CD4-positive, alpha-beta T cell treated with Interleukin-6 for 4 hours (primary cell): ENCODE data around the gene TNS3.

ENCODE experiments used
- DNase-seq: peaks from one replicate; pipeline ENCODE4 v3.0.0-alpha.2; 2020; ENCODE audit warnings: mixed read lengths

TNS3 gene

DNA sequence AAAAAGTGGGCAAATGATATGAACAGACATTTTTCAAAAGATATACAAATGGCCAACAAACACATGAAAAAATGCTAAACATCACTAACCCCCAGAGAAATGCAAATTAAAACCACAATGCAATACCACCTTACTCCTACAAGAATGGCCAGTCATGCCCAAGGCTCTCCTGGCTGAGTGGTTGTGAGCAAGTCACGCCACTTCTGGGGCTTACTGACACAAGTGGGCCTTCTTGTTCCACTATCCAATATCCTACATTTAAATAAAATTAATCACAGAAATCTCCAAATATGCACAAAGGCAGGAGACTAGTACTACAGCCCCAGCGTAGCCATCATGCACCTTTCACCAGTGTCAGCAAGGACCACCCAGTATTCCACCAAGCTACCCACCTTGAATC lies 181.9 kb downstream of the TNS3 start:
- no peak for DNase-seq

DNA sequence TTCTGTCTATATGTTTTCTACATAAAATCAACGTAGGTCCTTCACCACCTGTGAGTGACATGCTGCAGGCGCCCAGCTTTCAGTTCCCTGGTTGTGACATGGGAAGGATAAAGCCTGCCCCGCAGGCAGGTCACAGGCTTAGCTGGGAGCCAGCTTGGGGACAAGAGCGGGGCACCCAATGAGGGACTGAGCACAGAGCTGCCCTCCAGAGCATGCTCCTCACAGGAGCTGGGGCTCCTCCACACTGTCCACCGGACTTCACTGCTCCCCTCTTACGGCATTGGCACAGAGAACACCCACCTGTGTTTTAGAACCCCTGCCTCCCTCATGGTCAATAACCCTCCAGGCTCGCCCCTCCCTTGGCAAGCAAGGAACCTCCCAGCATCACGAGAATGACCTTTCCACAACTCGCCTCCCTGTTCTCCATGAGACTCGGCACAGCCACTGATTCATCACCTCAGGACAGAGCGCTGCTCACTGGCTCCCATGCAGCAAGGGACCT lies 187.1 kb downstream of the TNS3 start:
- no peak for DNase-seq

DNA sequence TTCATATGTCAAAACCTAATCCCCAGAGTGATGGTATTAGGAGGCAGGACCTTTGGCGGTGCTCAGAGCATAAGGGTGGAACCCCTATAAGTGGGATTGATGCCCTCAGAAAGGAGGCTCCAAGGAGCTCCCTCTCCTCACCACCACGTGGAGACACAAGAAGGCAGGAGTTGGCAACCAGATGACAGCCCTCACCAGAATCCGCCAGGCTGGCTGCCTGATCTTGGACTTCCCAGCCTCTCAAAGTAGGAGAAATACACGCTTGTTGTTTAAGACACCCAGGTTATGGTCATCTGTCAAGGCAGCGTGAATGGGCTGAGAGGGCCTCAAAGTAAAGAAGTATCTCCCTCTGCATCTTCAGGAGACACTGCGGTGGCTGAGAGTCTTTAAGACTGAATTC lies 187.7 kb downstream of the TNS3 start:
- no peak for DNase-seq

DNA sequence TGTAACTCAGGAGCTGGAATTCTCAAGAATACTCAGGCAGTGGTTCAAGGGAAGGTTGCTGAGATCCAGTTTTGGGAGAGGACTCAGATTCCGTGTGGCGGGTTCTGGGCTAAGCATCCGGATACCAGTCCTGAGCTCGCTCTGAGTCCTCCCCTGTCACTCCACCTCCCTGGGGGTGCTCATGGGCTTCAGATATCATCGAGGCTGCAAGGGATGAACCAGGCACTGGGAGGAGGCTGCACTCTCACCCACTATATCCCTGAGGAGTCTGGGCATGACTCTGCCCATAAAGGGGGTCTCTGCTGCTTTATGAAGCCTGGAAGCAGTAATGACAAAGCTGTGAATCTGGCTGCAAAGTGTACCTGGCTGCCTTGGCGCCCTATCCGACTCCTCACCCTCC lies 188.5 kb downstream of the TNS3 start:
- DNase-seq, result no peak

DNA sequence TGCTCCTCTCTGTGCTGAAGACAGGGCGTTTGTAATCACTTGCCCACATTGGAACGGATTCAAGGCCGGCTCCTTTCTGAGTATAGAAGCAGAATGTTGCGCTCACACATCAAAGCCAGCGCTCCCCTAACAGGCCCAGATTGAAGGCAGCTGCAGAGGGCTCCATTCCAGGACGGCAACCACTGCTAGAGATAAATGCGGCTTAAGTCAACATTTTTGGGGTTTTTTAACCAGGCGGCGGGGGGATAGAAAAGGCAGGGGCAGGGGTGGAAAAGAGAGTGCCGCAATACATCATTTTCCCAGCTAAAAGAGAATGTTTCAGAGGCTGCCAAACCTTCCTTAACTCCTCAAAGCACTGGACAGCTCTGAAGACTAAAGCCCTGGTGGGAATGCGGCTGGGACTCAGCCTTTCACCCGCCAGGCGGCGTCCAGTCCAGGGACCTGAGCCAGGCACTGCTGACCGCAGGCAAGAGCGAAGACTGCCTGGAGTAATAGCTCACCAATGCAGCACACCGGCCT lies 189.6 kb downstream of the TNS3 start:
- DNase-seq, result no peak

DNA sequence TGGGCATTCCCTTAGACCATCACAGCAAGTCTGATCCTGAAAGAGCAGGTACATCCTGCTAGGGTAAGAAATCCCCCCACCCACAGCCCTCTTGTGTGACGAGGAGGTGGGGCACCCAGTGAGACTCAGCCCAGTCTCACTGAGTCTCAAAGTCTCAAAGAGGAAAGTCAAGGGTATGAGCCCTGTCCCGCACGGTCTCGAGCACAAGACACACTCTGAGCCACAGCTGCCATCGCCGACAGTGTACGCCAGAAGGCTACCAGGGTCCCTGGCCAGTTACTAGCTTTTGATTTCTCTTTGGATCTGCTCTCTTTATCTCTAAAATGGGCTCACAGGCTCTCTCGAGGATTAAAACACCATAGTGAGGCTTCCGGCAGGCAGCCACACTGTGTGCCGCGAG lies 190.2 kb downstream of the TNS3 start:
- no peak for DNase-seq

DNA sequence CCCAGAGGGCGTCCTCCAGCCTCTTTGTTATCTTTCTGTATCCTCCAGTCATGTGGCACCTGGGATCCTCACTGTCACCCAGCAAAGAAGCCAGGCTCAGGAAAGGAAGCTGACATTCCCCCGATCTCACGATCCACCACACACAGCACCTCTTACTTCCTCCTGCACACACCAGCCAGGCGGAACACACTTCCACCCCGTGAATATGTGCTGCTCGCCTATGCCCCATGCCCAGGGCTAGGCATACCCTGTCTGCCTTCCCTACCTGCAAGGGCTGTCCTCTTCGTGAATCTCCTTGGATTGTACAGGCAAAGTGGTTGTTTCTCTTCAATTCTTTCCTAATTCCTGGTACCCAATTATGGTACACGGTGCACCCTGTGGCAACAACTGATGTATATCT lies 191.0 kb downstream of the TNS3 start:
- DNase-seq, result no peak

DNA sequence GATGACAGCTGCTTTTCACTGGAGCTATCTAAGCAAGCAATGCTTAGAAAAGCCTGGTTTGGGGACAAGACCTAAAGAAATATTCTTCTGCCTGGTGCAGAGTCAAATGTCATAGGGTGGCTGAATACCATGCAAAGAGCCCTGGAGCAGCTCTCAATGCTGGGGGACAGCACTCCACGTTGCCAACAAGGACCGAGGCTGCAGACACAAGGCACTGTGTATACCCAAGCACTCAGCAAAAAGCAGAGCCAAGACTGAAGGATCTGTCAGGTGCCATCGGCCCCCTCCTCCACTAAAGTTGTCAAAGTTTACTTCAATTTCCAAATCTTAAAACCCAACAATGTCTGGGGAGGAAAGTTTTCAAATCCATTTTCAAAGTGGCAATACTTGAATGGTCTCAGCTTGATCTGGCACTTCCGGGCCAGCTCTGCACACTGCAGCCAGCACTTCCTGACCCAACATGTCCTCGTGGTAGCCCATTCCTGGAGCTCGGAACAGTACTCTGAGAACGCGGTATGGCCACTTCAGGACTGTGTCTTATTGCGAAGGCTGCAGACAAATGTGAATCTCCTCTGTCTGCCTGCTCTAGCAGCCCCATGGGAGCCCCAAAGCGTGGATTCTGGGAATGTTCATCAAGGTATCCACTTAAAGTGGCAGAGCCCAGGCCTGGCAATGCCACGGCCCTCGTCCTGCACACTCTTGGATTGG lies 191.8 kb downstream of the TNS3 start:
- DNase-seq, result no peak

DNA sequence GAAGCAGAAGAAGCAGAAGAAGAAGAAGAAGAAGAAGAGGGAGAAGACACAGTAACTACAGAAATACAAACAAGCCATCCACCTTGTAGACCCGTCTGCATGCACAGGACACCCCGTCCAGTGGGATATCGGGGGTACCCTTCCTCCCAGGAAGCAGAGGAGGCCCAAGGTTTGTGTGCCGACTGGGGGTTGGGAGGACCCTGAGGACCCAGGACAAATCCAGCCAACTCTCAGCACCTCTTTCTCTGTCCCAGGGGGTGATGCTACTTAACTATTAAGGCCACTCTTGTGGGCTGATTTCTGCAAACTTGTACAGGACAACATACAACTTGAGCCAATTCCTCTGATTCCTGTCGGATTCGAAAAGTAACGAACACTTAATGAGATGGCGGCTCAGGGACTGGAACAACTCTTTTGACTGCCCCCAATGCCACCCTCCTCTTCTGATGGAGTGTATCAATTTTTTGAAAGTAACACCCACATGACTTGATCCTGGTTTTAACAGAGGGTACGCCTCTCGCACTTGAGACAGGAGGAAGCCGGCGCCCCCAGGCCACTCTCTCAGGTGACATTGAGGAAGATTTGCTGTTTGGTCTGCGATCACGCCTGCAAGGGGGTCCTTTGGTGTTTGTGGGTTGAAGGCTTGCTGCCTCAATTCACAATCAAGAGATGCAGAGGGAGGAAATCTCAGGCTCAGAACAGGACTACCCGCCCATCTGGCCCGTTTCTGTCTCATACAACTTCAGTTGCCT lies 192.6 kb downstream of the TNS3 start:
- DNase-seq, result no peak

DNA sequence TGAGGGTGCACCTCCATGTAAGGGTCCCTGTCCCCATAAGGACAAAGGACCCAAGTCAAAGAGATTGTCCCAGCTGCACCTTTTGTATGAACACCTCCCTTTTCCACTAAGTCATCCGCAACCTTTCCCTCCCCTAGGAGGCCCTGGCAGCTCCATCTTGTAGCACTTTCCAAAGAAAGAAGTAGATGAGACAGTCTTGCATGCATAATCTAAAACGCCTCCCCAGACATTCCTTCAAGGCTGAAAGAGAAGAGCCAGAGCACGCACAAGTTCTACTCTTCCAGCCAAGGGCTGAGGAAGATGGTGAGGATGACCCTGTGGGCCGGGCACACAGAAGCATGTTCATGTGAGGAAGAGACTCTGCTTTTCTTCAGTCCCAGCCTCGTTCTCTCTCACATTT lies 194.4 kb downstream of the TNS3 start:
- no peak for DNase-seq

DNA sequence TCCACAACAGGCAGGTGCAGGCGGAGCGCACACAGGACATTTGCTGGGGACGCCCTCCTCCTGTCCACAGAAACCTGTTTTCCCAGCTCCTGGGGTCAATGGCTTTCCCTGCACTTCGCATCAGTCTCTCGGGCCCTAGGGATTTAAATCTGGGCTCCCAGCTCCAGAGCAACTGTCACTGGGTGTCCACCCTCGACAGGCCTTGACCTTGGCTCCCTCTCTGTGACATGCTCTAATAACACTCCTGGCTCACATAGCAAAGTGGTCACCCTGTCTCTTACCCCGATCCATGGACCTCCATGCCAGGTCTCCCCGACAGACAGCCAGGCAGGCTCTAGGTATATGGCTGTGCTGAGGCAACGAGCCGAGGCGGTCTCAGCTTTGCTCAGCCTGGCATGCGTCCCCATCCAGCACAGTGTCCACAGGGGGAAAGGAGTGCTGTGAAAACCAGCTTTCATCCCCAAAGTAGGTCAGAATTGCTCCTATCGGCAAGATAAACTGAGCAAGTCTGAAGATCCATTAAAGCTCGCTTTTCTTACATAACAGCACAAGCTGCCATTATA lies 195.6 kb downstream of the TNS3 start:
- no peak for DNase-seq

DNA sequence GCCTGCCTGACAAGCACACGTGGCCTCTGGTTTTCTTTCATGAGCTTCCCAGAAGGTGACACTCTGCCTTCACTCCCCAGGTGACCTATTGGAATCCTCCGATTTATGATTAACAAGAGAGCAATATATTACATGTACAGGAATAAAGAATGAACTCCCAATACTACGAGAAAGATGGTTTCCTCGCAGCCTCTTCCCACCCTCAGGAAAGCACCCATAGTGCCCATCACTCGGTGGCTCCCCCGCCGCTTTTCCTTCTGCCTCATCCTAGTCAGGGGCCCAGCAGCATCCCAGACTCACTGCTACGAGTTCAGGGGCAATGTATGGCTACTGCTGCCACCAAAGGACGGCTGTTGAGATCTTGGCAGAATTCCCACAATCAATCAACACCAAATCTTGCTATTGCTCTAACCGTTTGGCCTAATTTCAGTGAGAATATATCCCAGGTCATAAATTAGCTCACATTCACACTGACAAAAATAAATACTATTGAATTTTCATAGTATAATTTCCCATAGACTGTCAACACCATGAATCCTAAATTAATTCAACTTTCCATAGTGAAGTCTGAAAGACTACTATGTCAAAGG lies 196.3 kb downstream of the TNS3 start:
- no peak for DNase-seq

DNA sequence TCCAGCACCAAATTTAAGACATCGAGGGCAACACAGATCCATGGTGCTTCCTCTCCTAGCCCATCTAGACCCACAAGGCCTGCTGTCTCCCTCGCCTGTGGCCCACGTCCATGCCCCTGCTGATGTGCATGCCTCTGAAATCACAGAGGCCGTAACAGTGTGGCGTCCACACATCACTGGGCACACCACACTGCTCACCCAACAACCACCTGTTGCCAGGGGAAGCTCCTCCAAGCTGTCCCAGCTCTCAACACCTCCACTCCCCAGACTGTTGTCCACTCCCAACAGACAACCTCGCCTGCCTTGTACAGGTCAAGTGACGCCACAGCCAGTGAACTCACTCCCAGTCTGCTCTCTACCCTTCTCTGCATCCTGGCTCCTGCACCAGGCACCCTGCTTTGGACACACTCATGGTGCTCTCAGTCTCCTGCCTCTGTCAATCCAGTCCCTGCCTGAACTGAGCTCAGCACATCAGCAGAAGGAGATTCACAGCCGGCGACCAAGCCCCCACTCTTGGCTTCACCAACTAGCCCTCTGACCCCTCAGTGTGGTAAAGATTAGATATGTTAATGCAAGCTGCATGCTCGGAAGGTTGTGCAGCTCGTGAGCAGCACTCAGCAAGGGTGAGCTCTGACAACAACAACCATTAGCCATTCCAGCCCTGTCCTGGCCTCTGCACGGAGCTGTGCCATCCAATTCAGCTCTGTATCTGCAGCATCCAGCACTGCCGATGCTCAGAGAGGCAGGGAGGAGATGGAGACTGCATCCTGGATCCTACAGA lies 197.0 kb downstream of the TNS3 start:
- no peak for DNase-seq

DNA sequence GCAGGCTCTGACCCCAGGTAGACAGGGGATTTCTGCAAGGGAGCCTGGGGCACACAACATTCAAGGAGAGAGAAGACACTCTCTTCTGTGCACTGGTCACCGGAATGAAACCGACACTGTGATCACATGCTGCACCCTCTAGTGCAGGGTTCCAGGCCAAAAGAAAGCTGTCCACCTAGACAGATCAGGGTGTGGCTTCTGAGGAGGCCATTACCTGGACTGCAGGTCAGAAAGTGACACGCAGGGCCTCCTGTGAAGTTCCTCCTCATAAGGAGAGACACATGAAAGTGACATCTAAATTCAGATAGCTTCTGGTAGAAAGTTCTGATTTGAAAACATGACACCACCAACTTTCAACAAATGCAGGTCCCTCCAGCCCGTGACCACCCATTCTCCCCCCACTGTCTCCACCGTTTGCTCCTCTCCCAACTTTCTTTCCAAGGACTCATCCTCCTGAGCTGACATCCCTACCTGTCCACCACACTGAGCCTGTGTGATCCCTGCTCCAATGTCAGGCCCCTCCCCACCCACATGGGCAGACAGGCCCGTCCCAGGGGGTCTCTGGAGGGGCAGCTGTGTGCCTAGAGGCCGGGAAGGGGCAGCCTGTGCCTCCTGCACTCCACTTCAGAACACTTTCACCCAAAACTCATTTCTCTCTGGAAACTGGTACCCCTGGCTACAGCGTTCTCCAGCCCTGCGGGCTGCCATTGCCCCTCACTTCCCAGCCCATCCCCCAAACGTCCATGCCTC lies 198.0 kb downstream of the TNS3 start:
- DNase-seq, result no peak

DNA sequence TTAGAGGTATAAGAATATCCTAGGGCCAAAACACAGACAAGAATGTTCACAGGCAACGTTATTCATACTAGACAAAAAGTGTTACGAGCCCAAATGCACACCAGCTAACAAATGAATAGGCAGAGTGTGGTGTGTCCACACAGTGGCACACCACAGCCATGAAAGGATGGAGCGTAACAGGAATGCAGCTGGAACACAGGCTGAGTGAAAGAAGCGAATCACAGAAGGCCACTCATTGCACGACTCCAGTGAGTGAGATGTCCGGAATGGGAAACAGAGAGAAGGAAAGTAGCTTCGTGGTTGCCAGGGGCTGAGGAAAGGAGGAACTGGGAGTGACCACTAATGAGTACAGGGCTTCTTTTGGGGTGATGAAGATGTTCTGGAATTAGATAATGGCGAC lies 198.8 kb downstream of the TNS3 start:
- DNase-seq, result no peak

DNA sequence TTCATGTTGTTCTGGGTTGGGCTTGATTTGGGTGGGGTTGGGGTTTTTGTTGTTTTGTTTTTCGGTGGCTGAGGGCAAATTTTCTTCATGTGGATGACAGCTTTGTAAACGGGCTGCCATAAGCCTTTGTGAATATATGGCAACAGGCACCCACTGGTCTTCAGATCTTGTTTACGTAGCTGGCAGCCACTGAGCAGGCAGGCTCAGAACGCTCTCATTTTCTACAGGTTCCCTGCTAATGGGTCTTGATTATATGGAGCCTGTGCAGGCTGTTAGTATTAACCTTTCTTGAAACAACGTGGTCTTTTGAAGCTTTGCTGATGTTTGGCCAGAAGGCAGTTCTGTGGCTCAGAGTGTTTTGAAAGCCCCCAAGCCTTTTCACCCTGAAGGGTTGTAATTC lies 199.7 kb downstream of the TNS3 start:
- no peak for DNase-seq

DNA sequence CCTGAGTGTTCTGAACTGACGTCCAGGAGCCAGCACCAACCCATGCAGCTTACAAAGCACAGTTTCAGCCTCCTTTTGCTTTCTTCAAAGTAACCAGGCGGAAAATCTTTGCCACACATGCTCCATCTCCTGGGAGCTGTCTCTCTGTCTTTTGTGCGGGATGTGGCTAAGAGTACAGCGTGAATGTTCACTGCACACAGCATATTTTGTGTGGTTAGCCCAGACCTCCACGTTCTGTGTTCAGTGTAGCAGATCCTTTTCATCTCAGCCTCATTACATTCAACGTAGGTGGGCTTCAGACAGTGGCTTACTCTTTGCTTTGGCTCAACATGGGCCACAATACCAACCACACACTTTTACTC lies 200.8 kb downstream of the TNS3 start:
- no peak for DNase-seq

DNA sequence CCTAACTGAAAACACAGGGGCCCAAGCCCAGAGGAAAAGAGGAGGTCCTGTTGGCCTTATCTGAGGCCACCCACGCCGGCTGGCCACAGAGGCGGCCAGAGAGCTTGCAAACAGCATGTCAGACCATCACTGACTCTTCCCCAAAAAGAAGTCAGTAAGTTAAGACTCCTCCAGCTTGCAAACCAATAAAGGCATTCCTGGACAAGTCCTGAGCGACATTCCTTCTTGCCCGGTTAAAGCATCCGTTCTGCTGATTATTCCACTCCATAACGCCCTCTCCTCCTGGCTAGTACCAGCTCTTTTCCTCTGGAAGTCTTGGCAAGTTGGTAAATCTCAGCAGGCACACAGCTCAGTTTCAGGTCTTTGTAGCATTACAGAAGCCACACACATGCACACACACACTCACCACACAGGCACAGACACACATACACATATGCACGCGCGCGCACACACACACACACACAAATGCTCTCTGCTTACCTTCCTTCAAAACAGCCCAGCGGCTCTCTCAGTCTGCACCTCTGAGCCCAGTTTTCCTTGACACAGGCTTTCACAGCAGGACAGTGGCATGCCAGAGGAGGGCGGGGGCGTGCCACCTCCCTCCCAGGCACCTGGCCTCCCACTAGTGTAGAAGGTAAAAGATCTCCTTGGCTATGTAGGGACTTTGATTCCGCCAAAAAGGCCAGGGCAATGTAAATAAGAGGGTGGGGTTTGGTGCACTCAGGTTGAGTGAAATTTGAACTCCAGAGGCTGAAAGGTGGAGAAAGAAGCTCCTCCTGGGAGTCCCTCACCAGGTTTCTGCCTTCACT lies 201.4 kb downstream of the TNS3 start:
- no peak for DNase-seq

DNA sequence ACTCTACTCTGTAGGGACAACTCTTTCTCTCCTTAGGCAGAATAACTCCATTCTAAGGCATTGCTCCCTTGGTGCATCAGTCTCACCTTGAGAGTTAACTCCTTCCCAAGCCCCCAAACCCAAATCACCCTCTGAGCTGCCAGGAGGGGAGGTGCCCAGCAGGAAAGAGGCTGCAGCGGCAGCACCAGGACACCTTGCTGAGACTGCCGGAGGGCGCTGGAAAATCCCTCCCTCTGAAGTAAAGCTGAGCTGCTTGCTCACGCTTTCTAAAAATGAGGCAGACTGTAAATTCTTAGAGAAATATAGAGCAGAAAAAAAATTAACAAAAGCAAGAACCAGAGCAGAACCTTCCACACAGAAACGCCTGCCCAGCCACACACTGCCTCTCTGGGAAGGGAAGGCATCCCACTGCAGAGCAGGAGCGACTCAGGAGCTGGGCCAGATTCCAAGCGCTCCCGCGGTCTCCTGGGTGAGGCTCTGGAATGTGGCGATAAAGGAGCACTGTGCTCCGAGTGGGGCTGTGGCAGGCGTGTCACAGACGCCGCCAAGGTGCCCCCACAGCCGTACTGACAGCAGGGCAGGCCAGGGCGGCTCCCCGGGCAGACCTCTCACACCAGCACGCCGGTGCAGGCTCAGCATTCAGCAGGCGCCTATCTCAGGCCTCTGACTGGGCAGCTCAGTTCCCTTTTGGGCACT lies 202.1 kb downstream of the TNS3 start:
- DNase-seq, result no peak

DNA sequence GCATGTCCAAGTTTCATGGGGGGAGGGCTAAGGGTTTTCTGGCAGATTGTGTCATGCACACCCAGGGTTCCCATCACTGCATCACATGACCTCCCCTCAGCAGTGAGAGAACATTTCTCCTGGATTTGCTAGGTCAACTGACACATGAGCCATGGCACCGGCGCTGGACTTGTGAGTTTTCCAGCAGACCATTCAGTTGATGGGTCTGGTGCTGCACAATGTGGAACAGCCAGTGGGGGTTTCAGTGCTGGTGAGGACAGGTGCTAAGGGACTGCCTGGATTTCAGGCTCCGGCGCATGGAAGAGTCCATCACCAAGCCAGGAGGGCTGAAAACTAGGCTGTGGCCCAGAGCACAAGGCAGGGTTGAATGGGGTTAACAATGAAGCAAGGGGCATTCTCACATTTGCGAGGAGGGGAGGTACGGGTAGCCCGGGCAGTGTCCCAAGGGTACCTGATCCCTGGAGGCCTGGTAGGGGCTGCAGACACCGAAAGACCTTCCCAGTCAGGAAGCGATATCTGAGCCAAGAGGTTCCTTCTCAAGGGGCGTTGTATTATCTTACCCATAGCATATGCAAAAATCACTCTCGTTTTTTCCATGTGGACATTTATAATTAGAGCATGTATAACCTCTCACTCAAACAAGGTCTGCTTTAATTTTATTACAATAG lies 203.0 kb downstream of the TNS3 start:
- DNase-seq, result no peak
